K562 (cell line): ENCODE data around the gene FASN. TPM values are rescaled to one million over a fixed set of nuclear protein-coding genes. Genes with fewer than 3 reads are reported as not detected.

Source experiments
- IRF2 ChIP-seq: sonication (generic); formaldehyde crosslinking; IDR thresholded peaks from 2 replicates; pipeline ENCODE4 v1.8.1; 2022; ENCODE audit warnings: mild to moderate bottlenecking, missing genetic modification reagents
- NEUROD1 ChIP-seq: fragments of 150-350 bp; IDR thresholded peaks from 2 replicates; pipeline ENCODE4 v1.6.1; 2014; ENCODE audit warnings: borderline replicate concordance, low read length, low read depth; ENCODE audit not compliant: partially characterized antibody
- NRF1 ChIP-seq, 2 experiments: fragments of 450-650 bp; IDR thresholded peaks in 1 of 2; conservative IDR thresholded peaks in 1 of 2; 2 replicates each; pipeline ENCODE4 v1.6.1; 2014; ENCODE audit warnings: mild to moderate bottlenecking in 2 of 2
- TAF7 ChIP-seq: fragments of 450-650 bp; IDR thresholded peaks from 2 replicates; pipeline ENCODE4 v1.6.1; 2016; ENCODE audit warnings: missing genetic modification characterization, missing compliant biosample characterization
- XRCC3 ChIP-seq: fragments of 450-650 bp; IDR thresholded peaks from 2 replicates; pipeline ENCODE4 v1.6.1; 2017; ENCODE audit warnings: mild to moderate bottlenecking, moderate library complexity
- ZBTB17 ChIP-seq: fragments of 450-650 bp; formaldehyde crosslinking; IDR thresholded peaks from 2 replicates; pipeline ENCODE4 v1.4.0; 2020; ENCODE audit warnings: mild to moderate bottlenecking
- polyA plus RNA-seq, 8 experiments: library from polyadenylated mRNA; depleted of rRNA in 4 of 8; stranded (reverse) in 5 of 8; unstranded in 3 of 8; fragments of >200 nt; fragmentation: Nextera tagmentation in 2 of 8; fragmentation: Illumina TruSeq in 1 of 8; extraction: Ambion mirVana in 2 of 8; extraction: Trizol in 1 of 8; gene quantifications; 2 replicates each; pipeline versions ENCODE4 v1.2.1 to v1.2.3, GENCODE V29; 2011 to 2014; ENCODE audit warnings: inconsistent platforms in 1 of 8, missing spikeins in 1 of 8
- total RNA-seq, 7 experiments: library from RNA; depleted of rRNA in 6 of 7; stranded (reverse); fragments of >200 nt in 6 of 7; fragmentation: Illumina TruSeq in 2 of 7; extraction: Trizol in 2 of 7; gene quantifications; 2 replicates each; pipeline versions ENCODE4 v1.2.1 to v1.2.3, GENCODE V29; 2011 to 2021; ENCODE audit warnings: low replicate concordance in 1 of 7
- TF ChIP-seq, protein P1 (sequence below), 2 experiments: IDR thresholded peaks; 2 replicates each; pipeline ENCODE4 v1.6.1; 2012; ENCODE audit warnings: improper control_type of control experiment in 2 of 2, low read depth in 2 of 2, low read length in 2 of 2, borderline replicate concordance in 1 of 2
- TF ChIP-seq, protein P2 (sequence below): sonication (generic); formaldehyde crosslinking; IDR thresholded peaks from 2 replicates; pipeline ENCODE4 v1.8.1; 2023; ENCODE audit warnings: mild to moderate bottlenecking, missing genetic modification reagents

Gene FASN
- total and polyA plus RNA-seq, 9 of the 15 experiments (the other 6 are each of a cell fraction or from before 2014, with no cell fraction given): 0.15 to 663 (median 49.9) TPM

DNA sequence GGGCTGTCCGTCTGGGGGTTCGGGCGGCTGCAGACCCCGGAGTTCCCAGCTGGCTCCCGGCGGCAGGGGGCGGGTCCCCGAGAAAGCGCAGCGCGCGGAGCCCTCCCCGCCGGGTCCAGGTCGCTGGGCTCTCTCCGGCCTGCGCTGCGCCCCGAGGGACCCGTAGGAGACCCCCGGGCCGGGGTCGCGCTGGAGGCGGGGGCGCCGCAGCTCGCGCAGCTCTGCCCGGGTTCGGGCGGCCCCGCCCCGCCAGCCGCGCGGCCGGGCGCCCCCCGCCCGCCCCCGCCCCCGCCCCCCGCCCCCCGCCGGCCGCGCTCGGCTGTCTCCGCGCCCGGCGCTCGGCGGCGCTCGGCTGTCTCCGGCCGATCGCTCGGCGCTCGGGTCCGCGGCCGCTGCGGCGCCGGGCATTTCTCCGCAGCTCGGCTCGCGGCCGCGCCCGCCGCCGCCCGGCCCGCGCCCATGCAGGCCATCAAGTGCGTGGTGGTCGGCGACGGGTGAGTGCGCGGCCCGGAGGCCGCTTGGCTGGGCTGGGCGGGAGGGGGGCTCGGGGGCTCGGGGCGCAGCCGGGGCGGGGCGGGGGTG lies 66.6 kb downstream of the FASN start, which contains the start of gene RAC3 (continued):
- TF ChIP-seq NRF1 (conservative IDR thresholded peaks at IDR 0.05 in 1 of 2, IDR thresholded peaks at IDR 0.05 in 1 of 2) (peak; percentile 52; a peak in 1 of 4 replicates), XRCC3 (no peak), NEUROD1 (no peak), IRF2 (CRISPR knock-in tag) (no peak), ZBTB17 (CRISPR knock-in tag) (peak; percentile 83), TAF7 (no peak)
- TF ChIP-seq, protein P1, sequence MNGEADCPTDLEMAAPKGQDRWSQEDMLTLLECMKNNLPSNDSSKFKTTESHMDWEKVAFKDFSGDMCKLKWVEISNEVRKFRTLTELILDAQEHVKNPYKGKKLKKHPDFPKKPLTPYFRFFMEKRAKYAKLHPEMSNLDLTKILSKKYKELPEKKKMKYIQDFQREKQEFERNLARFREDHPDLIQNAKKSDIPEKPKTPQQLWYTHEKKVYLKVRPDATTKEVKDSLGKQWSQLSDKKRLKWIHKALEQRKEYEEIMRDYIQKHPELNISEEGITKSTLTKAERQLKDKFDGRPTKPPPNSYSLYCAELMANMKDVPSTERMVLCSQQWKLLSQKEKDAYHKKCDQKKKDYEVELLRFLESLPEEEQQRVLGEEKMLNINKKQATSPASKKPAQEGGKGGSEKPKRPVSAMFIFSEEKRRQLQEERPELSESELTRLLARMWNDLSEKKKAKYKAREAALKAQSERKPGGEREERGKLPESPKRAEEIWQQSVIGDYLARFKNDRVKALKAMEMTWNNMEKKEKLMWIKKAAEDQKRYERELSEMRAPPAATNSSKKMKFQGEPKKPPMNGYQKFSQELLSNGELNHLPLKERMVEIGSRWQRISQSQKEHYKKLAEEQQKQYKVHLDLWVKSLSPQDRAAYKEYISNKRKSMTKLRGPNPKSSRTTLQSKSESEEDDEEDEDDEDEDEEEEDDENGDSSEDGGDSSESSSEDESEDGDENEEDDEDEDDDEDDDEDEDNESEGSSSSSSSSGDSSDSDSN (IDR thresholded peaks at IDR 0.05; ENCODE audit: borderline replicate concordance in 1 of 2, low read depth in 2 of 2, low read length in 2 of 2): no peak
- TF ChIP-seq, protein P2, sequence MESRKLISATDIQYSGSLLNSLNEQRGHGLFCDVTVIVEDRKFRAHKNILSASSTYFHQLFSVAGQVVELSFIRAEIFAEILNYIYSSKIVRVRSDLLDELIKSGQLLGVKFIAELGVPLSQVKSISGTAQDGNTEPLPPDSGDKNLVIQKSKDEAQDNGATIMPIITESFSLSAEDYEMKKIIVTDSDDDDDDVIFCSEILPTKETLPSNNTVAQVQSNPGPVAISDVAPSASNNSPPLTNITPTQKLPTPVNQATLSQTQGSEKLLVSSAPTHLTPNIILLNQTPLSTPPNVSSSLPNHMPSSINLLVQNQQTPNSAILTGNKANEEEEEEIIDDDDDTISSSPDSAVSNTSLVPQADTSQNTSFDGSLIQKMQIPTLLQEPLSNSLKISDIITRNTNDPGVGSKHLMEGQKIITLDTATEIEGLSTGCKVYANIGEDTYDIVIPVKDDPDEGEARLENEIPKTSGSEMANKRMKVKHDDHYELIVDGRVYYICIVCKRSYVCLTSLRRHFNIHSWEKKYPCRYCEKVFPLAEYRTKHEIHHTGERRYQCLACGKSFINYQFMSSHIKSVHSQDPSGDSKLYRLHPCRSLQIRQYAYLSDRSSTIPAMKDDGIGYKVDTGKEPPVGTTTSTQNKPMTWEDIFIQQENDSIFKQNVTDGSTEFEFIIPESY (CRISPR knock-in tag): no peak
